Neural cell (in vitro differentiated cells): Measurements from ENCODE around the gene LHFPL5. TPM values are rescaled to one million over a fixed set of nuclear protein-coding genes. Genes with fewer than 3 reads are reported as not detected.

Source experiments
- H2AFZ ChIP-seq: fragments of 200-600, 300-800 bp; sonication (generic), shearing (Covaris generic); 2 replicates; pipeline ENCODE4 v1.6.0; 2014; ENCODE audit warnings: low read depth, mild to moderate bottlenecking, antibody characterized with exemption, low read length, moderate library complexity
- H3F3A ChIP-seq: fragments of 200-600 bp; shearing (Covaris generic); 2 replicates; pipeline ENCODE4 v1.6.1; 2016; ENCODE audit warnings: mild to moderate bottlenecking, moderate library complexity, mixed read lengths, antibody characterized with exemption, low read length; ENCODE audit not compliant: insufficient read depth, poor library complexity, severe bottlenecking
- H3K27ac ChIP-seq: fragments of 200-600, 300-800 bp; sonication (generic), shearing (Covaris generic); 2 replicates; pipeline ENCODE4 v1.5.1; 2014; ENCODE audit warnings: mild to moderate bottlenecking, low read length, moderate library complexity
- H3K27me3 ChIP-seq: fragments of 300-800, 200-600 bp; sonication (generic), shearing (Covaris generic); 2 replicates; pipeline ENCODE4 v1.6.0; 2014; ENCODE audit warnings: mild to moderate bottlenecking, low read depth, low read length, moderate library complexity; ENCODE audit not compliant: insufficient read depth
- H3K36me3 ChIP-seq: fragments of 300-800, 200-600 bp; sonication (generic), shearing (Covaris generic); 2 replicates; pipeline ENCODE4 v1.5.1; 2014; ENCODE audit warnings: mild to moderate bottlenecking, antibody characterized with exemption, low read length, moderate library complexity; ENCODE audit not compliant: insufficient read depth
- H3K4me2 ChIP-seq: fragments of 300-800, 200-600 bp; sonication (generic), shearing (Covaris generic); 2 replicates; pipeline ENCODE4 v1.6.0; 2014; ENCODE audit warnings: mild to moderate bottlenecking, low read length
- H3K4me3 ChIP-seq: fragments of 300-800, 200-600 bp; sonication (generic), shearing (Covaris generic); 2 replicates; pipeline ENCODE4 v1.5.1; 2014; ENCODE audit warnings: mild to moderate bottlenecking, low read length, moderate library complexity
- H3K79me2 ChIP-seq: fragments of 200-600 bp; shearing (Covaris generic); replicated peaks from 2 replicates; pipeline ENCODE4 v1.6.0; 2014; ENCODE audit warnings: mild to moderate bottlenecking, low read length, moderate library complexity; ENCODE audit not compliant: insufficient read depth
- H3K9ac ChIP-seq: fragments of 300-800, 200-600 bp; sonication (generic), shearing (Covaris generic); 2 replicates; pipeline ENCODE4 v1.6.1; 2016; ENCODE audit warnings: mild to moderate bottlenecking, low read length, mixed read lengths
- H3K9me2 ChIP-seq: fragments of 200-600 bp; shearing (Covaris generic); 2 replicates; pipeline ENCODE4 v1.6.1; 2016; ENCODE audit warnings: mild to moderate bottlenecking, low read length, mixed read lengths; ENCODE audit not compliant: insufficient read depth
- H3K9me3 ChIP-seq: fragments of 200-600, 300-800 bp; sonication (generic), shearing (Covaris generic); 2 replicates; pipeline ENCODE4 v1.6.1; 2016; ENCODE audit warnings: mild to moderate bottlenecking, mixed run types, low read length, moderate library complexity, mixed read lengths
- H4K20me1 ChIP-seq: fragments of 200-600 bp; shearing (Covaris generic); 2 replicates; pipeline ENCODE4 v1.6.1; 2016; ENCODE audit warnings: mild to moderate bottlenecking, mixed run types; ENCODE audit not compliant: insufficient read depth
- EP300 ChIP-seq: fragments of 450-650 bp; conservative IDR thresholded peaks from 2 replicates; pipeline ENCODE4 v1.6.1; 2014; ENCODE audit warnings: antibody characterized with exemption, mild to moderate bottlenecking, moderate library complexity; ENCODE audit not compliant: poor library complexity, severe bottlenecking
- EZH2 ChIP-seq: fragments of 200-600, 300-800 bp; shearing (Covaris generic), sonication (generic); IDR thresholded peaks from 2 replicates; pipeline ENCODE4 v1.6.1; 2014; ENCODE audit warnings: antibody characterized with exemption, low read length, borderline replicate concordance, mild to moderate bottlenecking; ENCODE audit not compliant: insufficient read depth, poor library complexity, severe bottlenecking
- MXI1 ChIP-seq: fragments of 450-650 bp; conservative IDR thresholded peaks from 2 replicates; pipeline ENCODE4 v1.6.1; 2014; ENCODE audit warnings: antibody characterized with exemption, mild to moderate bottlenecking; ENCODE audit not compliant: poor library complexity, severe bottlenecking
- POLR2AphosphoS5 ChIP-seq: IDR thresholded peaks from 2 replicates; pipeline ENCODE4 v1.6.1; 2012
- RAD21 ChIP-seq: fragments of 450-650 bp; conservative IDR thresholded peaks from 2 replicates; pipeline ENCODE4 v1.6.1; 2014; ENCODE audit warnings: antibody characterized with exemption, mild to moderate bottlenecking, moderate library complexity
- SMC3 ChIP-seq: fragments of 450-650 bp; conservative IDR thresholded peaks from 2 replicates; pipeline ENCODE4 v1.6.1; 2014; ENCODE audit warnings: antibody characterized with exemption, mild to moderate bottlenecking, moderate library complexity; ENCODE audit not compliant: poor library complexity
- TAF1 ChIP-seq: IDR thresholded peaks from 2 replicates; pipeline ENCODE4 v1.6.1; 2012; ENCODE audit warnings: low read depth
- polyA plus RNA-seq: library from polyadenylated mRNA; depleted of rRNA; stranded (reverse); fragments of >200 nt; gene quantifications from 2 replicates; pipeline ENCODE4 v1.2.3, GENCODE V29; 2014
- TF ChIP-seq, protein P1 (sequence below): fragments of 450-650 bp; IDR thresholded peaks from 2 replicates; pipeline ENCODE4 v1.5.1; 2014; ENCODE audit warnings: antibody characterized with exemption, mild to moderate bottlenecking, moderate library complexity; ENCODE audit not compliant: poor library complexity, severe bottlenecking
- TF ChIP-seq, protein P2 (sequence below): IDR thresholded peaks from 2 replicates; pipeline ENCODE4 v1.6.1; 2012; ENCODE audit warnings: borderline replicate concordance

The LHFPL5 gene
- polyA plus RNA-seq, 1 donor from 2014 or later = 0.17 TPM

DNA sequence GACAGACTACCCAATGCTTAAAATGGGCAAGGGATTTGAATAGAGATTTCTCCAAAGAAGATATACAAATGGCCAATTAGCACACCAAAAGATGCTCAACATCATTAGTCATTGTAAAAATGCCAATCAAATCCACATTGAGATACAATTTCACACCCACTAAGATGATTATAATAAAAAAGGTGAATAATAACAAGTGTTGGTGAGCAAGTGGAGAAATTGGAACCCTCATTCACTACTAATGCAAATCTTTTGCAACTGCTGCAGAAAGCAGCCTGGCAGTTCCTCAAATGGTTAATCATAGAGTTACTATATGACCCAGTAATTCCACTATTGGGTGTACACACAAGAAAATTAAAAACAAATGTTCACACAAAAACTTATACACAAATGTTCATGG, 12.4 kb downstream of the LHFPL5 start:
- Histone ChIP-seq H3K27ac (no peak overlapping the region), H4K20me1 (no peaks in the 10 kb centered on the region), H3K27me3 (no peaks in the 10 kb centered on the region), H3K9me2 (no peaks in the 10 kb centered on the region), H3K4me3 (no peak overlapping the region), H3K79me2 (no peaks in the 10 kb centered on the region), H2AFZ (no peak overlapping the region), H3F3A (no peaks in the 10 kb centered on the region), H3K4me2 (no peak overlapping the region), H3K9ac (no peak overlapping the region), H3K36me3 (no peaks in the 10 kb centered on the region), H3K9me3 (no peaks in the 10 kb centered on the region)
- no peak for TF ChIP-seq EZH2
- TF ChIP-seq, protein P1, sequence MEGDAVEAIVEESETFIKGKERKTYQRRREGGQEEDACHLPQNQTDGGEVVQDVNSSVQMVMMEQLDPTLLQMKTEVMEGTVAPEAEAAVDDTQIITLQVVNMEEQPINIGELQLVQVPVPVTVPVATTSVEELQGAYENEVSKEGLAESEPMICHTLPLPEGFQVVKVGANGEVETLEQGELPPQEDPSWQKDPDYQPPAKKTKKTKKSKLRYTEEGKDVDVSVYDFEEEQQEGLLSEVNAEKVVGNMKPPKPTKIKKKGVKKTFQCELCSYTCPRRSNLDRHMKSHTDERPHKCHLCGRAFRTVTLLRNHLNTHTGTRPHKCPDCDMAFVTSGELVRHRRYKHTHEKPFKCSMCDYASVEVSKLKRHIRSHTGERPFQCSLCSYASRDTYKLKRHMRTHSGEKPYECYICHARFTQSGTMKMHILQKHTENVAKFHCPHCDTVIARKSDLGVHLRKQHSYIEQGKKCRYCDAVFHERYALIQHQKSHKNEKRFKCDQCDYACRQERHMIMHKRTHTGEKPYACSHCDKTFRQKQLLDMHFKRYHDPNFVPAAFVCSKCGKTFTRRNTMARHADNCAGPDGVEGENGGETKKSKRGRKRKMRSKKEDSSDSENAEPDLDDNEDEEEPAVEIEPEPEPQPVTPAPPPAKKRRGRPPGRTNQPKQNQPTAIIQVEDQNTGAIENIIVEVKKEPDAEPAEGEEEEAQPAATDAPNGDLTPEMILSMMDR = no peak
- no peak for TF ChIP-seq TAF1
- no peak for TF ChIP-seq POLR2AphosphoS5
- TF ChIP-seq EP300 = no peak
- TF ChIP-seq MXI1 = no peak
- TF ChIP-seq, protein P2, sequence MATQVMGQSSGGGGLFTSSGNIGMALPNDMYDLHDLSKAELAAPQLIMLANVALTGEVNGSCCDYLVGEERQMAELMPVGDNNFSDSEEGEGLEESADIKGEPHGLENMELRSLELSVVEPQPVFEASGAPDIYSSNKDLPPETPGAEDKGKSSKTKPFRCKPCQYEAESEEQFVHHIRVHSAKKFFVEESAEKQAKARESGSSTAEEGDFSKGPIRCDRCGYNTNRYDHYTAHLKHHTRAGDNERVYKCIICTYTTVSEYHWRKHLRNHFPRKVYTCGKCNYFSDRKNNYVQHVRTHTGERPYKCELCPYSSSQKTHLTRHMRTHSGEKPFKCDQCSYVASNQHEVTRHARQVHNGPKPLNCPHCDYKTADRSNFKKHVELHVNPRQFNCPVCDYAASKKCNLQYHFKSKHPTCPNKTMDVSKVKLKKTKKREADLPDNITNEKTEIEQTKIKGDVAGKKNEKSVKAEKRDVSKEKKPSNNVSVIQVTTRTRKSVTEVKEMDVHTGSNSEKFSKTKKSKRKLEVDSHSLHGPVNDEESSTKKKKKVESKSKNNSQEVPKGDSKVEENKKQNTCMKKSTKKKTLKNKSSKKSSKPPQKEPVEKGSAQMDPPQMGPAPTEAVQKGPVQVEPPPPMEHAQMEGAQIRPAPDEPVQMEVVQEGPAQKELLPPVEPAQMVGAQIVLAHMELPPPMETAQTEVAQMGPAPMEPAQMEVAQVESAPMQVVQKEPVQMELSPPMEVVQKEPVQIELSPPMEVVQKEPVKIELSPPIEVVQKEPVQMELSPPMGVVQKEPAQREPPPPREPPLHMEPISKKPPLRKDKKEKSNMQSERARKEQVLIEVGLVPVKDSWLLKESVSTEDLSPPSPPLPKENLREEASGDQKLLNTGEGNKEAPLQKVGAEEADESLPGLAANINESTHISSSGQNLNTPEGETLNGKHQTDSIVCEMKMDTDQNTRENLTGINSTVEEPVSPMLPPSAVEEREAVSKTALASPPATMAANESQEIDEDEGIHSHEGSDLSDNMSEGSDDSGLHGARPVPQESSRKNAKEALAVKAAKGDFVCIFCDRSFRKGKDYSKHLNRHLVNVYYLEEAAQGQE = no peak
- TF ChIP-seq SMC3 = no peak
- TF ChIP-seq RAD21 = no peak

DNA sequence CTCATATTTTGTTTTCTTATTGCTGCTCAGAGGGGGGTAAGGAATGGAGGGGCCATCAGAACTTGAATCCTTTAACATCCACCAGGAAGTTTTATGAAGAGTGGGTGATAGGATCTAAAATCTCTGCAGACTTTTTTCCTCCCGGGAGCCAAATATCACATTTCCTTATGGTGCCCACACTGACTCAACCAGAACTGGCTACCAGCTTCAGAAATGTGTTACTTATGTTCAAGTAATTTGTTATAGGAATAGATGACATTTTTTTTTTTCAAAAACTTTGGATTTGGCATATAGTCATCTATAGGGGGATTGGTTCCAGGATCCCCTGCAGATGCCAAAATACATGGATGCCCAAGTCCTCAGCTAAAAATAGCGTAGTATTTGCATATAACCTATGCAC, 18.4 kb downstream of the LHFPL5 start:
- Histone ChIP-seq H3F3A (no peaks in the 10 kb centered on the region), H3K27ac (no peak overlapping the region), H3K4me2 (no peak overlapping the region), H3K27me3 (no peaks in the 10 kb centered on the region), H3K9me3 (no peaks in the 10 kb centered on the region), H3K79me2 (no peaks in the 10 kb centered on the region), H3K9me2 (no peaks in the 10 kb centered on the region), H3K4me3 (no peak overlapping the region), H4K20me1 (no peaks in the 10 kb centered on the region), H2AFZ (no peak overlapping the region), H3K9ac (no peak overlapping the region), H3K36me3 (no peaks in the 10 kb centered on the region)
- no peak for TF ChIP-seq MXI1
- TF ChIP-seq, protein P2 = no peak
- no peak for TF ChIP-seq RAD21
- TF ChIP-seq SMC3 = no peak
- TF ChIP-seq EP300 = no peak
- TF ChIP-seq TAF1 = no peak
- no peak for TF ChIP-seq POLR2AphosphoS5
- TF ChIP-seq, protein P1 = no peak
- no peak for TF ChIP-seq EZH2
